Endothelial cell (in vitro differentiated cells): ENCODE measurements around the gene LHFPL3. TPM values are rescaled to one million over a fixed set of nuclear protein-coding genes. Genes with fewer than 3 reads are reported as not detected.

Source experiments
- DNase-seq: peaks from one replicate; pipeline ENCODE4 v3.0.0; 2021; ENCODE audit warnings: low spot score
- H3K27ac Mint-ChIP-seq: one replicate; pipeline ENCODE4 v1.8.0; 2021; ENCODE audit warnings: mixed read lengths, inconsistent platforms; ENCODE audit not compliant: unreplicated experiment
- H3K27me3 Mint-ChIP-seq: one replicate; pipeline ENCODE4 v1.8.0; 2021; ENCODE audit warnings: mild to moderate bottlenecking, moderate library complexity, mixed read lengths, inconsistent platforms; ENCODE audit not compliant: unreplicated experiment
- H3K36me3 Mint-ChIP-seq: one replicate; pipeline ENCODE4 v1.8.0; 2021; ENCODE audit warnings: mild to moderate bottlenecking, low read depth, mixed read lengths, inconsistent platforms; ENCODE audit not compliant: unreplicated experiment
- H3K4me1 Mint-ChIP-seq: one replicate; pipeline ENCODE4 v1.8.0; 2021; ENCODE audit warnings: mild to moderate bottlenecking, mixed read lengths, inconsistent platforms; ENCODE audit not compliant: unreplicated experiment
- H3K4me3 Mint-ChIP-seq: one replicate; pipeline ENCODE4 v1.8.0; 2021; ENCODE audit warnings: mild to moderate bottlenecking, mixed read lengths, inconsistent platforms; ENCODE audit not compliant: unreplicated experiment
- H3K9me3 Mint-ChIP-seq: one replicate; pipeline ENCODE4 v1.8.0; 2021; ENCODE audit warnings: mixed read lengths, inconsistent platforms; ENCODE audit not compliant: unreplicated experiment
- CTCF ChIP-seq: fragments of 200-600 bp; sonication (generic); IDR thresholded peaks from one replicate; pipeline ENCODE4 v1.5.0; 2021; ENCODE audit warnings: antibody characterized with exemption; ENCODE audit not compliant: unreplicated experiment
- total RNA-seq: library from RNA; stranded (reverse); fragmentation: NEBNext Ultra II Directional; extraction: Animal tissue kit (Norgen Biotek cat#: 25700); gene quantifications from one replicate; pipeline ENCODE4 v1.2.1, GENCODE V29; 2021; ENCODE audit not compliant: unreplicated experiment

The LHFPL3 gene
- total RNA-seq, 1 donor from 2014 or later: not detected

- H3K36me3 Mint-ChIP-seq: no peaks in the 10 kb centered on the region
- H3K9me3 Mint-ChIP-seq: no peaks in the 10 kb centered on the region
- no peak for TF ChIP-seq CTCF
- H3K4me1 Mint-ChIP-seq: no peaks in the 10 kb centered on the region
- no peak overlapping the region for H3K27ac Mint-ChIP-seq
- H3K27me3 Mint-ChIP-seq: no peaks in the 10 kb centered on the region
- no peak for DNase-seq
- no peak overlapping the region for H3K4me3 Mint-ChIP-seq
These were observed 24.3 kb downstream of the LHFPL3 start for GRCh38 chr7:104352736-104353135.

GRCh38 chr7:104357166-104357565 lies 28.8 kb downstream of the LHFPL3 start:
- H3K36me3 Mint-ChIP-seq: no peaks in the 10 kb centered on the region
- no peak for DNase-seq
- no peak for TF ChIP-seq CTCF
- no peak overlapping the region for H3K4me3 Mint-ChIP-seq
- no peaks in the 10 kb centered on the region for H3K4me1 Mint-ChIP-seq
- no peaks in the 10 kb centered on the region for H3K9me3 Mint-ChIP-seq
- no peaks in the 10 kb centered on the region for H3K27me3 Mint-ChIP-seq
- H3K27ac Mint-ChIP-seq: no peak overlapping the region

GRCh38 chr7:104358446-104359132 lies 30.2 kb downstream of the LHFPL3 start:
- Mint-ChIP-seq H3K9me3 (no peaks in the 10 kb centered on the region), H3K4me3 (no peak overlapping the region), H3K4me1 (no peaks in the 10 kb centered on the region), H3K27ac (no peak overlapping the region), H3K27me3 (no peaks in the 10 kb centered on the region), H3K36me3 (no peaks in the 10 kb centered on the region)
- TF ChIP-seq CTCF: no peak
- DNase-seq: no peak

GRCh38 chr7:104362756-104363155 lies 34.4 kb downstream of the LHFPL3 start:
- TF ChIP-seq CTCF: no peak
- Mint-ChIP-seq H3K27me3 (no peaks in the 10 kb centered on the region), H3K4me3 (no peak overlapping the region), H3K9me3 (no peaks in the 10 kb centered on the region), H3K36me3 (no peaks in the 10 kb centered on the region), H3K27ac (no peak overlapping the region), H3K4me1 (no peaks in the 10 kb centered on the region)
- DNase-seq: no peak

GRCh38 chr7:104363355-104363754 lies 35.0 kb downstream of the LHFPL3 start:
- H3K4me1 Mint-ChIP-seq: no peaks in the 10 kb centered on the region
- H3K27ac Mint-ChIP-seq: no peak overlapping the region
- DNase-seq: no peak
- H3K36me3 Mint-ChIP-seq: no peaks in the 10 kb centered on the region
- H3K9me3 Mint-ChIP-seq: no peaks in the 10 kb centered on the region
- no peak for TF ChIP-seq CTCF
- no peaks in the 10 kb centered on the region for H3K27me3 Mint-ChIP-seq
- no peak overlapping the region for H3K4me3 Mint-ChIP-seq
